Neural progenitor cell (in vitro differentiated cells): ENCODE measurements around the gene GALNT17.

Experiments used
- CTCF ChIP-seq: fragments of 200-600 bp; sonication (generic); IDR thresholded peaks from 2 replicates; pipeline ENCODE4 v1.5.1; 2017; ENCODE audit warnings: antibody characterized with exemption, mild to moderate bottlenecking
- EZH2 ChIP-seq: fragments of 200-600 bp; sonication (generic); IDR thresholded peaks from 2 replicates; pipeline ENCODE4 v1.6.1; 2017; ENCODE audit warnings: antibody characterized with exemption, mild to moderate bottlenecking, moderate library complexity
- EZH2phosphoT487 ChIP-seq: fragments of 200-600 bp; sonication (generic); IDR thresholded peaks from 2 replicates; pipeline ENCODE4 v1.6.1; 2017; ENCODE audit warnings: antibody characterized with exemption

DNA sequence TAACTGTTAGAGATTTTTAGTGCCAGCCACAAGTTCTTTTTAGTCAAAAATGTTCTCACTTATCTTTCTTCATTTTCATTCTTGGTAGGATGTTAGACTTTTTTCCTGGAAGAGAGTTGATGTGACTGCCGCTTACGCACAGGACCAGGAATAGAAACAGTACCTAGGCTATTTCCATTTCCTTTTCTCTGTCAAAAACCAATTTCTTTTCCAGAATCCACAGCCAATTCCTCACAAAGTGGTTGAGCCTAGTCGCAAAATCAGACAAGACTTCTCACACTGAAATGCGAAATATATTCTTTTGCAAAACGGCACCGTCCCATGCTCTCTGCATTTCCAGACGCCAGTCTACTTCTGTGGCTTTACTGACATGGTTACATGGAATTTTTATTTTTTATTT is 394.2 kb downstream of the GALNT17 start:
- TF ChIP-seq CTCF (no peak), EZH2 (no peak), EZH2phosphoT487 (no peak)
